Keratinocyte (primary cell): ENCODE measurements around the gene FGF4. TPM values are rescaled to one million over a fixed set of nuclear protein-coding genes. Genes with fewer than 3 reads are reported as not detected.
A peak's percentile ranks its signal among the peaks of the same experiment; 100 is the strongest.

Experiments
- DNase-seq: peaks from one replicate; pipeline ENCODE4 v3.0.0-alpha.2; 2011; ENCODE audit warnings: low read depth, missing footprints, low spot score
- FAIRE-seq: peaks from 2 replicates; lab custom pipeline; 2011; peaks lifted over from hg19 to GRCh38; lab: Jason Lieb, UNC
- H2AFZ ChIP-seq: 2 replicates; pipeline ENCODE4 v1.6.0; 2012; ENCODE audit warnings: low read length, control low read depth, inconsistent platforms; ENCODE audit not compliant: control insufficient read depth
- H3K27ac ChIP-seq: 2 replicates; pipeline ENCODE4 v1.5.1; 2011; ENCODE audit warnings: low read length; ENCODE audit not compliant: control insufficient read depth, insufficient read depth
- H3K27me3 ChIP-seq: 3 replicates; pipeline ENCODE4 v1.6.0; 2011; ENCODE audit warnings: low read length; ENCODE audit not compliant: control insufficient read depth, insufficient read depth; ENCODE audit errors: extremely low read depth
- H3K36me3 ChIP-seq, 2 experiments: 2 replicates in 1 of 2; 3 replicates in 1 of 2; pipeline ENCODE4 v1.5.1; 2011; ENCODE audit warnings: low read length in 2 of 2, mild to moderate bottlenecking in 1 of 2; ENCODE audit not compliant: control insufficient read depth in 2 of 2, insufficient read depth in 2 of 2; ENCODE audit errors: extremely low read depth in 1 of 2
- H3K4me1 ChIP-seq: 3 replicates; pipeline ENCODE4 v1.5.1; 2011; ENCODE audit warnings: low read length; ENCODE audit not compliant: control insufficient read depth, insufficient read depth; ENCODE audit errors: extremely low read depth
- H3K4me2 ChIP-seq: 3 replicates; pipeline ENCODE4 v1.6.0; 2011; ENCODE audit warnings: low read depth, low read length; ENCODE audit not compliant: control insufficient read depth, insufficient read depth; ENCODE audit errors: extremely low read depth
- H3K4me3 ChIP-seq, 3 experiments: fragments of 200-600 bp in 1 of 3; sonication (generic) in 1 of 3; 2 replicates in 2 of 3; 3 replicates in 1 of 3; pipeline ENCODE4 v1.5.1; 2011 to 2016; ENCODE audit warnings: low read length in 3 of 3, mild to moderate bottlenecking in 3 of 3, control low read depth in 2 of 3, inconsistent platforms in 1 of 3, low read depth in 1 of 3, mixed read lengths in 1 of 3, mixed run types in 1 of 3, moderate library complexity in 1 of 3; ENCODE audit not compliant: control insufficient read depth in 2 of 3, insufficient read depth in 2 of 3; ENCODE audit errors: extremely low read depth in 1 of 3
- H3K79me2 ChIP-seq: 2 replicates; pipeline ENCODE4 v1.6.0; 2012; ENCODE audit warnings: low read length; ENCODE audit not compliant: control insufficient read depth, insufficient read depth
- H3K9ac ChIP-seq: 3 replicates; pipeline ENCODE4 v1.6.0; 2011; ENCODE audit warnings: low read length; ENCODE audit not compliant: control insufficient read depth, insufficient read depth; ENCODE audit errors: extremely low read depth
- H3K9me1 ChIP-seq: 3 replicates; pipeline ENCODE4 v1.6.0; 2011; ENCODE audit warnings: low read length; ENCODE audit not compliant: control insufficient read depth, insufficient read depth; ENCODE audit errors: extremely low read depth
- H3K9me3 ChIP-seq: 2 replicates; pipeline ENCODE4 v1.5.1; 2012; ENCODE audit warnings: low read depth, low read length; ENCODE audit not compliant: control insufficient read depth
- H4K20me1 ChIP-seq: 3 replicates; pipeline ENCODE4 v1.6.0; 2011; ENCODE audit warnings: low read length; ENCODE audit not compliant: control insufficient read depth, insufficient read depth; ENCODE audit errors: extremely low read depth
- CTCF ChIP-seq, 3 experiments: IDR thresholded peaks in 1 of 3; conservative IDR thresholded peaks in 1 of 3; optimal IDR thresholded peaks in 1 of 3; 2 replicates in 2 of 3; 3 replicates in 1 of 3; pipeline versions ENCODE3 to v1.5.1; 2011; ENCODE audit warnings: low read length in 3 of 3, mild to moderate bottlenecking in 3 of 3, moderate library complexity in 2 of 3, control low read depth in 1 of 3, inconsistent platforms in 1 of 3; ENCODE audit not compliant: insufficient read depth in 2 of 3; ENCODE audit errors: extremely low read depth in 1 of 3
- EZH2 ChIP-seq: IDR thresholded peaks from one replicate; pipeline ENCODE4 v1.6.1; 2012; ENCODE audit warnings: inconsistent platforms, mild to moderate bottlenecking, low read length, moderate library complexity
- dilution Hi-C: fragments of 300-500 bp; cut with MboI; formaldehyde crosslinking; loops from one replicate; pipeline ENCODE4 v1.7.0; 2020; ENCODE audit warnings: low sequenced_read_pairs; ENCODE audit not compliant: extremely low pct_ligation_motif_present
- polyA plus RNA-seq, 5 experiments: library from polyadenylated mRNA; depleted of rRNA in 3 of 5; stranded (reverse) in 3 of 5; stranded (forward) in 1 of 5; unstranded in 1 of 5; fragments of >200 nt; gene quantifications; 1 replicate in 1 of 5; 2 replicates in 3 of 5; 3 replicates in 1 of 5; pipeline versions ENCODE4 v1.2.1 to v1.2.3, GENCODE V29; 2011 to 2012; ENCODE audit warnings: missing spikeins in 2 of 5, low read depth in 1 of 5, low replicate concordance in 1 of 5

The FGF4 gene
- polyA plus RNA-seq, 1 donor (not counting 4 experiments of a cell fraction or from before 2014, with no cell fraction given) = not detected

- Histone ChIP-seq H3K9ac (no peak overlapping the region), H3K4me1 (no peaks in the 10 kb centered on the region), H3K79me2 (no peaks in the 10 kb centered on the region), H3K36me3 (no peaks in the 10 kb centered on the region), H2AFZ (no peak overlapping the region), H3K9me3 (no peaks in the 10 kb centered on the region), H4K20me1 (no peaks in the 10 kb centered on the region), H3K27me3 (peaks cover 82% of the 10 kb centered on the region), H3K27ac (no peak overlapping the region), H3K4me3 (no peak overlapping the region), H3K4me2 (no peak overlapping the region), H3K9me1 (no peaks in the 10 kb centered on the region)
- no peak for DNase-seq
- no peak for FAIRE-seq
- dilution Hi-C loops = no loop called here
- no peak for TF ChIP-seq CTCF (optimal IDR thresholded peaks at IDR 0.05 in 1 of 3, IDR thresholded peaks at IDR 0.05 in 1 of 3, conservative IDR thresholded peaks at IDR 0.05 in 1 of 3; ENCODE audit: extremely low read depth in 1 of 3, insufficient read depth in 2 of 3, low read length in 3 of 3)
- TF ChIP-seq EZH2 = no peak
These were observed 45.3 kb upstream of the FGF4 start for GRCh38 chr11:69820441-69820840.

GRCh38 chr11:69819541-69820070 lies 44.5 kb upstream of the FGF4 start:
- Histone ChIP-seq H4K20me1 (no peaks in the 10 kb centered on the region), H3K9ac (no peak overlapping the region), H3K27ac (no peak overlapping the region), H2AFZ (no peak overlapping the region), H3K79me2 (no peaks in the 10 kb centered on the region), H3K9me3 (no peaks in the 10 kb centered on the region), H3K9me1 (no peaks in the 10 kb centered on the region), H3K4me1 (no peaks in the 10 kb centered on the region), H3K4me3 (no peak overlapping the region), H3K36me3 (no peaks in the 10 kb centered on the region), H3K4me2 (no peak overlapping the region), H3K27me3 (peaks cover 80% of the 10 kb centered on the region)
- DNase-seq = no peak
- dilution Hi-C loops = no loop called here
- peak; percentile 91 for TF ChIP-seq EZH2
- no peak for TF ChIP-seq CTCF (optimal IDR thresholded peaks at IDR 0.05 in 1 of 3, IDR thresholded peaks at IDR 0.05 in 1 of 3, conservative IDR thresholded peaks at IDR 0.05 in 1 of 3; ENCODE audit: extremely low read depth in 1 of 3, insufficient read depth in 2 of 3, low read length in 3 of 3)
- FAIRE-seq = no peak
